DOHH2 (cell line): ENCODE measurements around the gene C21orf58.

Experiments used
- CTCF ChIP-seq: fragments of 200-600 bp; sonication (generic); IDR thresholded peaks from one replicate; pipeline ENCODE4 v1.5.1; 2014; ENCODE audit warnings: antibody characterized with exemption, mild to moderate bottlenecking, low read depth, low read length; ENCODE audit not compliant: poor library complexity, severe bottlenecking
- EZH2phosphoT487 ChIP-seq: fragments of 200-600 bp; sonication (generic); IDR thresholded peaks from 2 replicates; pipeline ENCODE4 v1.6.1; 2017; ENCODE audit warnings: borderline replicate concordance, mild to moderate bottlenecking, antibody characterized with exemption, low read length, moderate library complexity, mixed read lengths

GRCh38 chr21:46307625-46308024 is 16.0 kb downstream of the C21orf58 start:
- TF ChIP-seq CTCF (no peak), EZH2phosphoT487 (no peak)
